ENCODE results near the gene ZNF878.

Gene ZNF878

GRCh38 chr19:12095111-12095790 lies 42.5 kb upstream of the ZNF878 start (continued):
- no peak for TF ChIP-seq PATZ1 (CRISPR knock-in tag; IDR thresholded peaks at IDR 0.05; ENCODE audit: borderline replicate concordance)
- no peak for TF ChIP-seq TCF4 (CRISPR knock-in tag; IDR thresholded peaks at IDR 0.05; ENCODE audit: borderline replicate concordance)
- TF ChIP-seq PPARA (CRISPR knock-in tag; IDR thresholded peaks at IDR 0.05; ENCODE audit: borderline replicate concordance): no peak
- no peak for TF ChIP-seq POU6F1 (CRISPR knock-in tag; IDR thresholded peaks at IDR 0.05; ENCODE audit: borderline replicate concordance, low read depth)
- no peak for TF ChIP-seq ZNF565 (CRISPR knock-in tag; conservative IDR thresholded peaks at IDR 0.05; ENCODE audit: low read depth)
- no peak for TF ChIP-seq ARNTL (CRISPR knock-in tag; IDR thresholded peaks at IDR 0.05; ENCODE audit: borderline replicate concordance, low read depth)
- TF ChIP-seq ZNF70 (CRISPR knock-in tag; IDR thresholded peaks at IDR 0.05): no peak

- ATAC-seq: no peak
- TF ChIP-seq ZNF8 (CRISPR knock-in tag; IDR thresholded peaks at IDR 0.05) (no peak), PATZ1 (CRISPR knock-in tag; IDR thresholded peaks at IDR 0.05; ENCODE audit: borderline replicate concordance) (no peak)
Observed at GRCh38 chr19:12093777-12094176, 41.0 kb upstream of the ZNF878 start.

GRCh38 chr19:12092956-12093355 lies 40.2 kb upstream of the ZNF878 start:
- no peak for ATAC-seq
- TF ChIP-seq ESRRG (CRISPR knock-in tag; IDR thresholded peaks at IDR 0.05): no peak
- TF ChIP-seq ZFP3 (CRISPR knock-in tag; IDR thresholded peaks at IDR 0.05): no peak
- TF ChIP-seq TSHZ2 (CRISPR knock-in tag; IDR thresholded peaks at IDR 0.05): no peak
- no peak for TF ChIP-seq ZC3H10 (CRISPR knock-in tag; IDR thresholded peaks at IDR 0.05)
- no peak for TF ChIP-seq TOX (CRISPR knock-in tag; IDR thresholded peaks at IDR 0.05; ENCODE audit: borderline replicate concordance)
- TF ChIP-seq OSR1 (CRISPR knock-in tag; IDR thresholded peaks at IDR 0.05): no peak
- TF ChIP-seq ISL1 (CRISPR knock-in tag; IDR thresholded peaks at IDR 0.05): no peak
- TF ChIP-seq GLIS3 (CRISPR knock-in tag; IDR thresholded peaks at IDR 0.05): no peak
- no peak for TF ChIP-seq PPARA (CRISPR knock-in tag; IDR thresholded peaks at IDR 0.05; ENCODE audit: borderline replicate concordance)
- TF ChIP-seq TCF4 (CRISPR knock-in tag; IDR thresholded peaks at IDR 0.05; ENCODE audit: borderline replicate concordance): no peak
- TF ChIP-seq PATZ1 (CRISPR knock-in tag; IDR thresholded peaks at IDR 0.05; ENCODE audit: borderline replicate concordance): no peak
- TF ChIP-seq ZFP30 (CRISPR knock-in tag; IDR thresholded peaks at IDR 0.05): no peak
- TF ChIP-seq CSDC2 (CRISPR knock-in tag; IDR thresholded peaks at IDR 0.05): no peak
- no peak for TF ChIP-seq ZNF70 (CRISPR knock-in tag; IDR thresholded peaks at IDR 0.05)
- TF ChIP-seq ZNF8 (CRISPR knock-in tag; IDR thresholded peaks at IDR 0.05): no peak
- no peak for TF ChIP-seq RARB (CRISPR knock-in tag; IDR thresholded peaks at IDR 0.05)

Data from SK-N-SH treated with all-trans-retinoic acid at 6 μM for 48 hours (cell line).